Vagina (tissue), 2 donors: Measurements from ENCODE around the gene ITFG2. TPM values are rescaled to one million over a fixed set of nuclear protein-coding genes. Genes with fewer than 3 reads are reported as not detected.
A peak's percentile ranks its signal among the peaks of the same experiment; 100 is the strongest.

Source experiments
- DNase-seq, 2 donors: peaks; one replicate each; pipeline ENCODE4 v3.0.0-alpha.2; 2017; ENCODE audit errors: extremely low spot score in 2 of 2
- H3K27ac ChIP-seq: fragments of 200-600 bp; sonication (generic); one replicate; pipeline ENCODE4 v1.5.1; 2019
- H3K27me3 ChIP-seq: fragments of 200-600 bp; sonication (generic); one replicate; pipeline ENCODE4 v1.5.1; 2019
- H3K36me3 ChIP-seq, 2 donors: fragments of 200-600 bp; sonication (generic); one replicate each; pipeline ENCODE4 v1.5.1; 2017 to 2019
- H3K4me1 ChIP-seq: fragments of 200-600 bp; sonication (generic); one replicate; pipeline ENCODE4 v1.5.1; 2019
- H3K4me3 ChIP-seq, 2 donors: fragments of 200-600 bp; sonication (generic); 1 replicate in 1 of 2; 2 replicates in 1 of 2; pipeline ENCODE4 v1.5.1; 2016 to 2019
- H3K9me3 ChIP-seq: fragments of 200-600 bp; sonication (generic); one replicate; pipeline ENCODE4 v1.5.1; 2019
- POLR2A ChIP-seq, 2 donors: fragments of 450-650 bp; IDR thresholded peaks; one replicate each; pipeline ENCODE4 v1.6.1; 2017; ENCODE audit warnings: antibody characterized with exemption in 2 of 2, mild to moderate bottlenecking in 2 of 2, moderate library complexity in 2 of 2
- POLR2AphosphoS5 ChIP-seq, 2 donors: sonication (generic); formaldehyde crosslinking; IDR thresholded peaks; one replicate each; pipeline ENCODE4 v1.9.0; 2017; ENCODE audit warnings: antibody characterized with exemption in 2 of 2, mild to moderate bottlenecking in 2 of 2, low read depth in 1 of 2; ENCODE audit not compliant: insufficient read depth in 1 of 2
- intact Hi-C: fragments of 100-400 bp; cut with DNase I; formaldehyde crosslinking; loops from one replicate; pipeline ENCODE4 v1.15.1; 2023
- total RNA-seq: library from RNA; depleted of rRNA; stranded (reverse); fragments of >200 nt; gene quantifications from one replicate; pipeline ENCODE4 v1.2.3, GENCODE V29; 2016
- TF ChIP-seq, protein P1 (sequence below), 3 experiments: fragments of 450-650 bp in 2 of 3; fragments of 200-600 bp in 1 of 3; sonication (generic) in 1 of 3; IDR thresholded peaks; one replicate each; pipeline ENCODE4 v1.5.1; 2017 to 2019; ENCODE audit warnings: antibody characterized with exemption in 3 of 3, mild to moderate bottlenecking in 2 of 3, moderate library complexity in 2 of 3

Gene ITFG2
- total RNA-seq, 1 donor from 2014 or later: 30.4 TPM

DNA sequence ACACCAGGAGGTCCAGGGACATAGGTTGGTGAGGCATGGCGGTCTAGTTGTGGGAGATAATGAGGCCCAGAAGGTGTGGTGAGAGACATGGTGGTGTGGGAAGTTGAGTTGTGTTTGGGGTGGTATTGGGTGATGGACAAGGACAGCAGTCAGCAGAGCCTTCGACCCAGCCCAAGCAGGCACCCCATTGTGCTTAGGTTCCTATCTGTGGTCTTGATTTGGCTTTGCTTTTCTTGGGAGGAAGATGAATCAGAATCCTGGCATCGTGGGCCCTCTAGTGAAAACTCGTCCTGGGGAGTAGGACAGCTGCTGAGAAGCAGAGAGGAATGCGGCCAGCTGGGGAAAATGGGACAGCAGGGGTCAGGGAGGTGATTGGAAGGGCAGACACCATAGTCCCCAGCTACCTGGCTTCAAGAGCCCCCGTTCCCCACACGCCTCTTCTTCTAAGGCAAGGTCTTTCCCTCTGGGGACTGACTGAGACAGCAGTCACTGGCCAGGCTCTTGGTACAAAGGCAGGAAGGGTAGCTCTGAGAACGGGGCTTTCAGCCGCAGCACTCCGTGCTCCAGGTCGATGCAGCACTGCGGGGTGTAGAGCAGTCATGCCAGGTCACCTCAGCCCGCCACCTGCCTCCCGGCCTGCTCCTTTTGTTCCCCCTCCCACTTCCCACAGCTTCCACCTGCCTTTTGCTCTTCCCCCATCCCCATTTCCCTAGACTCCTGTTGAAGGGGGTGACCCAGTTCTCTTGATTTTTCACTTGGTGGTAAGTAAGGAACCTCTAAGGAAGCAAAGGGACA, 14.4 kb downstream of the ITFG2 start:
- no peaks in the 10 kb centered on the region for H3K9me3 ChIP-seq
- TF ChIP-seq, protein P1, sequence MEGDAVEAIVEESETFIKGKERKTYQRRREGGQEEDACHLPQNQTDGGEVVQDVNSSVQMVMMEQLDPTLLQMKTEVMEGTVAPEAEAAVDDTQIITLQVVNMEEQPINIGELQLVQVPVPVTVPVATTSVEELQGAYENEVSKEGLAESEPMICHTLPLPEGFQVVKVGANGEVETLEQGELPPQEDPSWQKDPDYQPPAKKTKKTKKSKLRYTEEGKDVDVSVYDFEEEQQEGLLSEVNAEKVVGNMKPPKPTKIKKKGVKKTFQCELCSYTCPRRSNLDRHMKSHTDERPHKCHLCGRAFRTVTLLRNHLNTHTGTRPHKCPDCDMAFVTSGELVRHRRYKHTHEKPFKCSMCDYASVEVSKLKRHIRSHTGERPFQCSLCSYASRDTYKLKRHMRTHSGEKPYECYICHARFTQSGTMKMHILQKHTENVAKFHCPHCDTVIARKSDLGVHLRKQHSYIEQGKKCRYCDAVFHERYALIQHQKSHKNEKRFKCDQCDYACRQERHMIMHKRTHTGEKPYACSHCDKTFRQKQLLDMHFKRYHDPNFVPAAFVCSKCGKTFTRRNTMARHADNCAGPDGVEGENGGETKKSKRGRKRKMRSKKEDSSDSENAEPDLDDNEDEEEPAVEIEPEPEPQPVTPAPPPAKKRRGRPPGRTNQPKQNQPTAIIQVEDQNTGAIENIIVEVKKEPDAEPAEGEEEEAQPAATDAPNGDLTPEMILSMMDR (IDR thresholded peaks at IDR 0.05): no peak
- no peak for TF ChIP-seq POLR2AphosphoS5 (IDR thresholded peaks at IDR 0.05; ENCODE audit: insufficient read depth in 1 of 2, low read depth in 1 of 2)
- TF ChIP-seq POLR2A (IDR thresholded peaks at IDR 0.05): no peak
- no peak overlapping the region for H3K4me3 ChIP-seq
- no peaks in the 10 kb centered on the region for H3K27me3 ChIP-seq
- H3K4me1 ChIP-seq: no peaks in the 10 kb centered on the region
- no peak overlapping the region for H3K27ac ChIP-seq
- intact Hi-C loops: no loop called here
- no peak for DNase-seq
- H3K36me3 ChIP-seq: peaks cover 0 to 78% of the 10 kb centered on the region in 2 donors

DNA sequence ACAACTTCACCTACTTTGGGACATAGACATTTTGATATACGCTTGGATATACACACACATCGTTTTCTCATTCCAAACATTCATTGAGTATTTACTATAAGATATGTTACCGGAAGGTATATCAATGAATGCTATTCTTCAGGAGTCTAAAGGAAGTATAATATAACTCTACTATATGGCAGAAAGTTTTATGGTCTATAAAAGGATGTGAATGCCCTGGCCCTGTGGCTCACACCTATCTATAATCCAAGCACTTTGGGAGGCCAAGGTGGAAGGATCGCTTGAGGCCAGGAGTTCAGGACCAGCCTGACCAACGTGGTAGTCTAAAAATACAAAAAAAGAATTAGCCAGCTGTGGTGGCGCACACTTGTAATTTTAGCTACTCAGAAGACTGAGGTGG, 16.8 kb downstream of the ITFG2 start:
- no peak for DNase-seq
- no peaks in the 10 kb centered on the region for H3K9me3 ChIP-seq
- H3K27ac ChIP-seq: no peak overlapping the region
- no peak overlapping the region for H3K4me3 ChIP-seq
- peaks cover 5% of the 10 kb centered on the region for H3K4me1 ChIP-seq
- no peak for TF ChIP-seq POLR2AphosphoS5 (IDR thresholded peaks at IDR 0.05; ENCODE audit: insufficient read depth in 1 of 2, low read depth in 1 of 2)
- no peak for TF ChIP-seq POLR2A (IDR thresholded peaks at IDR 0.05)
- TF ChIP-seq, protein P1 (IDR thresholded peaks at IDR 0.05): no peak
- H3K36me3 ChIP-seq: peaks cover 0 to 55% of the 10 kb centered on the region in 2 donors
- H3K27me3 ChIP-seq: no peaks in the 10 kb centered on the region
- intact Hi-C loops: no loop called here

DNA sequence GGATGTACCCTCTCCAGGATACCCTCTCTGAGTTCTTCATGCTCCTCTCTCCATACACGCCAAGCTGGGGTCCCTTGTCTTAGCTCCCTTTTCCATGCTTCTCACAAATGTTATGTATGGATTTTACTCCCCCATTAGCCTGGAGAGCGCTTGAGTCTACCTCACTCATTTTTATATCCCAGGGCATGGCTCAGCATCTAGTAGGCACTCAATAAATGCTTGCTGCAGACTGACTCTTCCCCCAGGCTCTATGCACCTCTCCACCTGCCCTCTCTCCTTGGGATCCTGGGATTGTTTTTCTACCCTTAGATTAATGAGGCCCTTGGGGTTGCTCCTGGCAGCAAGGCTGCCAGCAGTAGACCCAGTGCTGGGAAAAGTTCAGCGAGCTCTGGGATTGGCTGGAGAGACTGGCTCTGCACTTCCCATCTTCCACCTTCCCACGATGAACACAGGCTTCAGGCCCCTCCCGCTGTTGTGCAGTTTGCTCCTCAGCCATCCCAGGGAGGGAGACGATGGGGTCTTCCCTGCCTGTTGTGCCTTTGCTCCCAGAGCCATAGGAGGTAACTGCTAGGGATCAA, 20.2 kb downstream of the ITFG2 start:
- DNase-seq: no peak
- TF ChIP-seq POLR2A (IDR thresholded peaks at IDR 0.05) (no peak), POLR2AphosphoS5 (IDR thresholded peaks at IDR 0.05; ENCODE audit: insufficient read depth in 1 of 2, low read depth in 1 of 2) (no peak)
- TF ChIP-seq, protein P1 (IDR thresholded peaks at IDR 0.05): no peak
- Histone ChIP-seq H3K4me3 (no peak overlapping the region), H3K36me3 (peaks cover 0 to 23% of the 10 kb centered on the region in 2 donors), H3K27me3 (no peaks in the 10 kb centered on the region), H3K27ac (no peak overlapping the region), H3K9me3 (no peaks in the 10 kb centered on the region), H3K4me1 (peaks cover 21% of the 10 kb centered on the region)
- intact Hi-C loops: no loop called here

DNA sequence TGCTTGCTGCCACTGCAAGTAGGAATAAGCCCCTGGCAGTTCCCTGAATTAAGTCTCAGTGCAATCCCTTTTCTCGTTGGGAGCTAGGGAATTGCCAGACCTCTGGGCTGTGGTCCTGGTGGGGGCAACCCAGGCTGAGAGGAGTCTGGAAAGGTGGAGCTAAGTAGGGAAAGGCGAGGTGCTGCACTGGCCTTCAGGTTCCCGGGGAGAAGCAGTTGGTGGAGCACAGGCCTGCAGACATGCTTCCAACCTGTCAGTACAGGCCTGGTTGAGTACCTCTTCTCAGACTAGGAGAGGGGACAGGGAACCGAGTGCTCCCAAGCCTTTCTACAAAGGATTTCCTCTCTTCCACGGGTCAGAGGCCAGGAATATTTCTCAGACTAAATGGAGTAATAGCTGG, 20.9 kb downstream of the ITFG2 start:
- no peaks in the 10 kb centered on the region for H3K9me3 ChIP-seq
- intact Hi-C loops: no loop called here
- TF ChIP-seq POLR2AphosphoS5 (IDR thresholded peaks at IDR 0.05; ENCODE audit: insufficient read depth in 1 of 2, low read depth in 1 of 2) (no peak), POLR2A (IDR thresholded peaks at IDR 0.05) (no peak)
- TF ChIP-seq, protein P1 (IDR thresholded peaks at IDR 0.05): no peak
- H3K4me1 ChIP-seq: peaks cover 21% of the 10 kb centered on the region
- peak overlapping the region in 1 of 2 donors; percentile 31 for H3K4me3 ChIP-seq
- peaks cover 0 to 16% of the 10 kb centered on the region in 2 donors for H3K36me3 ChIP-seq
- DNase-seq: no peak
- peak overlapping the region; percentile 7 for H3K27ac ChIP-seq
- no peaks in the 10 kb centered on the region for H3K27me3 ChIP-seq

DNA sequence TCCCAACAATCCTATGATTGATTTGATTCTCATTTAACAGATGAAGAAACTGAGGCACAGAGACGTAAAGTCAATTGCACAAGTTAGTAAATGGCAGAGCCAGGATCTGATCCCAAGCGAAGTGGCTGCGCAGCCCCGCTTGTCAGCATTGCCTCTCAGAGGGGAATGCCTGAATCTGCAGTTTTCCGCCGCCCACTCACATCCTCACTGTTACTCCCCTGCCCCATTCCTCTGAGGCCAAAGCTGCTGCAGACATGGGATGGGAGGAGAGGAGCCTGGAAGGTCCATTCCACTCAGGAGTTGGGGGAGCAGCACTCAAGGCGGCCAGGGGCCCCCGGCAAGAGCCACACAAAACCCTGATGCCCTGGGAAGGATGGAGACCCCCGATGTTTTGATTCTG, 21.3 kb downstream of the ITFG2 start:
- H3K4me1 ChIP-seq: peaks cover 21% of the 10 kb centered on the region
- no peaks in the 10 kb centered on the region for H3K27me3 ChIP-seq
- H3K36me3 ChIP-seq: peaks cover 0 to 12% of the 10 kb centered on the region in 2 donors
- peak overlapping the region; percentile 31 to 34 for H3K4me3 ChIP-seq
- H3K9me3 ChIP-seq: no peaks in the 10 kb centered on the region
- DNase-seq: no peak
- H3K27ac ChIP-seq: peak overlapping the region; percentile 7
- intact Hi-C loops: no loop called here
- no peak for TF ChIP-seq POLR2A (IDR thresholded peaks at IDR 0.05)
- TF ChIP-seq POLR2AphosphoS5 (IDR thresholded peaks at IDR 0.05; ENCODE audit: insufficient read depth in 1 of 2, low read depth in 1 of 2): no peak
